ENCODE measurements around the gene MACO1. TPM values are rescaled to one million over a fixed set of nuclear protein-coding genes. Genes with fewer than 3 reads are reported as not detected.

The MACO1 gene
- total RNA-seq, 1 donor from 2014 or later: 34.9 TPM

GRCh38 chr1:25523542-25523941 is 92.8 kb downstream of the MACO1 start:
- no peak for DNase-seq (ENCODE audit: low spot score)

DNA sequence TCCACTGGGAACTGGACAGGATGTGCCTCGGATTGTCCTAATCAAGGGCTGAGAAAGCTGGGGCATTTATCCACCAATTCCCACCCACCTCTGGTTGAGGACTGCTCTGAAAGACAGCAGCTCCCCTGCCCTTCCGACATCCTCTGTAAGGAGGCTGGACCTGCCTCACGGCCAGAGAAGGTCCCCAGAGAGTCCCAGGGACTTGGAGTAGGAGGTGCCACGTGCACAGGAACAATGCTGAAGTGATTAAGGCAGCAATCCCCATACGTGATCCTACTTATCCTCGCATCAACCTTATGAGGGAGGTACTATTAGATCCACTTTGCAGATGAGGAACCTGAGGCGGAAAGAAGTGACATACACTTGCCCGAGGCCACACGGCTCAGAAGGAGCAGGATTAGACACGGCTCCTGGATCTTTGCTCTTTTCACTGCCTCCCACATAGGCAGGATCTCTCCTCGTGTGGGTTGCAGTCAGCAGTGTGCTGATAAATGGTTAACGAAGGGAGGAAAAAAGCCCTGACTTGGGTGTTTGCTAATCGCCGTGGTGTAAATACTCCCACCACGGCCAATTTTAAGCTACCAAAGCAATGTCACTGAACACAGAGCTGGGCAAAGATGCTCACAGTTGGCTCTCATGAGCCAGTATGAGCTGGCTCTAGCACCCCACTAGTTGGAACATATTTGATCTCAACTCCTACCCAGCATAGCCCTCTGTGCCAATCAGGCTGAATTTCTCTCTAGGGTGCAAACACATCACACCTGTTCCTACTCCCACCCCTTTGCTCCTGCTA is 94.1 kb downstream of the MACO1 start:
- no peak for DNase-seq (ENCODE audit: low spot score)

DNA sequence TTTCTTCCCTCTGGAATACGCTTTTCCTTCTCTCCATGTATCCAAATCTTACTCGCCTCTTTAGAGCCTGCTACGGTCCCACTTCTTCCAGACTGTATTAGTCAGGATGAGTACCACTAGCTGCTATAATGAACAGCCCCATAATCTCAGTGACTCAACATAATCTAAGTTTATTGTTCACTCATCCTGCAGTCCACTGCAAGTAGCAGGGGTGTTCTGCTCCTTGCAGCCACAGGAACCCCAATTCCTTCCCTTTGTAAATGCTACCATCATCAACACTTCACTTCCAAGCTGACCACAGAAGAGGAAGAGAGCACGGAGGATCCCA is 94.6 kb downstream of the MACO1 start:
- no peak for DNase-seq (ENCODE audit: low spot score)

- DNase-seq (ENCODE audit: low spot score): no peak
Observed at GRCh38 chr1:25526753-25527152, 96.1 kb downstream of the MACO1 start.

DNA sequence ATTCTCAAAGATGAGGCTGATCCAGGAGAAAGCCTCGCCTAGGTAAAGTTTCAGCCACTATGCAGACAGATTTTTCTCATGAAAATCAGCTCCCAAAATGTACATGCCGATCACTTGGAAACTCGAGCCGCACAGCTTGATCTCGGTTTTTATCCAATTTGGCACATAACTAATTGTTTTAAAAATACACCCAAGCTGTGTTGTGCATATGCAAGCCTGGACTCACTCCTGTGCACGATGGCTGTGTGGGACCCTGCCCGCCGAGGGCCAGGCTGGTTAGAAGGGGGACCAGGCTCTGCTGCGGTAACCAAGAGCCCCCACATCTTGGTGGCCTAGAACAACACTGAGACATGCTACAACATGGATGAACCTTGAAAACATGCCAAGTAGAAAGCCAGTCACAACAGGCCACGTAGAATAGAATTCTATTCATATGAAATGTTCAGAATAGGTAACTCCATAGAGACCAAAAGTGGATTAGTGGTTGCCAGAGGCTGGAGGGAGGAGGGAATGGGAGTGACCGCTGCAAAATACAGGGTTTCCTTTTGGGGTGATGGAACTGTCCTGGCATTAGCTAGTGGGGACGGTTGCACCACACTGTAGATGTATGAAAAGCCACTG is 96.6 kb downstream of the MACO1 start:
- no peak for DNase-seq (ENCODE audit: low spot score)

DNA sequence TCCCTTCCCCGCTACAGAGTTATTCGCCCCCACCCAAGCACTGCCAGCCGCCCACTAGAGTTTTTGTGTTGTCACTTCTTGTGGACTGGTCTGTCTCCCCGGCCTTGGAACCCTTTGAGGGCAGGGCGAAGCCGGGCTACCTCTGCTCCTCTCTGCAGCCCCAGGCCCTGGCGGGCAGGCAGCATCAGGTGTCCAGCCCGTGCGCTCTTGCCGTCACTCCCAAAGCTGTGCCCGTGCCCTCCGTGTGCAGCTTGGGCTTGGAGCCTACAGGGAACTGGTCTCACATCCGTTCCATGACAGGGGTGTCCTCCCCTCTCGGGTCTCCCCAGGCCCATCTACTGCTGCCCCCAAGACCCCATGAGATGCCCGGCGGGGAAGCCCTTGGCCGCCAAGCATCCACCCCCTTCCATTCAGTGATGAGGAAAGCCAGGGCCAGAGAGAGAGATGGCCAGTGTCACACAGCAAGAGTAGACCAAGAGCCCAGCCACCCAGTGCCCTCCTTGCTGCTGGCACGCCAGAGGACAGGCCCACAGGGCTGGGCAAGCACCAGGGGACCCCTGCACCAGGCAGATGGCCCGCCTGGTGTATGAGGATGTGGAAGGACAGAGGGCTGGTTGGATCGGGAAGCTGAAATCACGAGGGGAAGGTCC is 97.4 kb downstream of the MACO1 start:
- DNase-seq (ENCODE audit: low spot score): no peak

DNA sequence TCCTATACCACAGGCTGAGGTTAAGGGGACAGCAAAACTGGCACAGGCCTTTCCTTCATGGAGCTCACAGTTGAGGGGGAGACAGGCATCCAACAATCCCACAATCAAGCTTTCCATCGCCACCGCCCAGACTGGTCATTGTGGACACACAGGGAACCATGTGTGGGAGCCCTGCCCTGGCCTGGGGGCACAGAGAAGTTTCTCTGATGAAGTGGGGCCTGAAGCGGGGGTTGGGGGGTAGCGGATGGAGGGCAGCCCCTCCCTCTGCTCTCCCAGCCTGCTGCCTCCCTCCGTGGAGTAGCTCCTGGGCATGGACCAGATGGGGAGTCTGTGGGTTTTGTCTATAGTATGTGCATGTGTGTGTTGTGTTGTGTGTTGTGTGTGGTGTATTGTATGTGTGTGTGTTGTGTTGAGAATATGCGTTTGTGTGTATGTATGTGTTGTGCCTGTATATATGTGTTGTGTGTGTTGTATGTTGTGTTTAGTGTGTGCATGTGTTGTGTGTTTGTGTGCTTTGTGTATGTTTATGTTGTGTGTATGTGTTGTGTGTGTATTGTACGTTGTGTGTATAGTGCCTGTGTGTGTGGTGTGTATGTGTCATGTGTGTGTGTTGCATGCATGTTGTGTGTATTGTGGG is 98.3 kb downstream of the MACO1 start:
- DNase-seq (ENCODE audit: low spot score): no peak

DNA sequence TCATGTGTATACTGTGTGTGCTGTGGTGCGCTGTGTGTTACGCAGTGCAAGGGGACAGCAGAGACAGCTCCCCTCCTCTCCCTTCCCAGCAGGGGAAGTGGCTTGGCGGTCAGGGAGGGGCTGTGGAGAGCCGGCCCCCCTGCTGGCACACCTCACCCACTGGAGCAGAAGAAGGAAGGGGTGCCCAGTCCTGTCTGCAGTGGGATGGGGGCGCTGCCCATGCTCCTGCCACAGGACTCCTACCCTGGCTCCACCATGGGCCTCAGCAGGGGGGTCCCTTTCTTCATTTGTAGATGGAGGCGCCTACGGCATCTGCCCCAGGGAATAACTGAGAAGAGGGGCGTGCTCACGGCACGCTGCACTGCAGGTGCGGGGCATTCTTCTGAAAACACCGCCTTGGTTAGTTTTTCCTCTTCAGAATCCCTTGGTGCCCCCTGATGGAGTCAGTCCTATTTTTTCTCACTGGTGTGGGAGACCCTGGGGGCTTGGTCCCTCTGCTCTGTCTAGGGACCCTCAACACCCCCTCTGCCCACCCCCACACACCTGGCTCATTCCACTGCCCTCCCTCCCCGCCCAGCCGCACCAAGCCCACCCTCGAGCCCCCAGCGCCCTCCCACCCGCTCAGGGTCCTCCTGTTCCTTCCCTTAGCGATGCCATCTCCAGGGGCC is 99.0 kb downstream of the MACO1 start:
- DNase-seq (ENCODE audit: low spot score): no peak

DNA sequence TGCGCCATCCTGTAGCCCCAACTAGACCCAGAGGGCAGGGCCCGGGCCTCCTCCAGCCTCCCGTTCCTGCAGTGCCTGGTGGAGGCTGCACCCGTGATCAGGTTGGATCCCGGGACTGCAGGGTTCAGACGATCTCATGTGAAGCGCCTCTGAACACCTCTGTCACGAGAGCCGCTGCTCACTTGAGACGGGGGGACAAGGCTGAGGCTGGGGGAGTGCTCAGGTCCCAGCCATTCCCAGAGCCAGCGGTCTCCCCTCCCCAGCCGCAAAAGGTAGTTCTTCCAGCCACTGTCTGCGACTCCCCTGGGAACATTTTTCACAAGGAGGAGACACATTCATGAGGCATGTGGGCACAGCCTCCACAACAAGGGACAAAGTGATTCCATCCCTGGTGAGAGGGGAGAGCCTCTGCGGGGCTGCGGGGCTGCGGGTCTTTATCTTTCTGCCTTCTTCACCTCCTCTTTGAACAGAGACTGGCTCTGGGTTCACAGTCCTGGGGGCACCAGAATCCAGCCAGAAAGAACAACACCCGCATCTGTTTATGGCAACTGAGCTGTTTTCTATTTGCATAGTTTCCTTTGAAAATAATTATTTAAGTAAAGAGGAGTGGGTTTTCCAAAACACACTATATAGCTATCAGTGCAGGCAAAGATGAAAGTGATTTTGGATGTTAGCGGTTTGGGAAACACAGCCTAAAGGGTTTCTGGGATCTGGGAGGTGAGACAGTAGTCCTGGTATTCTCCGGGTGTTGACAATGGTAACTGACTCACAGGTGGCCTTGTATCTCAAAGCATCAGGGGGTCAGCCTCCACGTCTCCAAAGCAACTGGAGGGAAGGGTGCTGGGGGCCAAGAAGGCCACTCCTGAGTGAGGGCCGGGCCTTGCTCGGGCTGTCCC is 99.7 kb downstream of the MACO1 start:
- no peak for DNase-seq (ENCODE audit: low spot score)

GRCh38 chr1:25531082-25531461 is 100.4 kb downstream of the MACO1 start:
- no peak for DNase-seq (ENCODE audit: low spot score)

GRCh38 chr1:25532970-25533369 is 102.3 kb downstream of the MACO1 start:
- DNase-seq (ENCODE audit: low spot score): no peak

GRCh38 chr1:25533775-25534409 is 103.2 kb downstream of the MACO1 start:
- DNase-seq (ENCODE audit: low spot score): no peak

DNA sequence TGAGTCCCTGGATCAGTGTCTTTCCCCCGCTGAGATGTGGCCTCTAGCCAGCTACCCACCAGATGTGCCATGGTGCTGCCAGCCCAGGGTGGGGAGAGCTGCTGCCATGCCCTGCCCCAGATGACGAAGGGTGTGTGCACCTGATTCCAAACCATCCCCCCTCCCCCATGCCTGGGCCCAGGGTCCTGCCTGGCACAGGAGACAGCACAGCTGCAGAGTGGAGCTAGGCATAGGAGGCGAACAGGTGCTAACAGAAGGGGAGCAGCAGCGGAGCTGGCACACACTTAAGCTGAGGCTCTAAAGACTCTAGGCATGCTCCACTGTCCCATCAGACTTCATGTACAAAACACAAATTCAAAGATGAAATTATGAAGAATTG is 103.7 kb downstream of the MACO1 start:
- DNase-seq (ENCODE audit: low spot score): no peak

DNA sequence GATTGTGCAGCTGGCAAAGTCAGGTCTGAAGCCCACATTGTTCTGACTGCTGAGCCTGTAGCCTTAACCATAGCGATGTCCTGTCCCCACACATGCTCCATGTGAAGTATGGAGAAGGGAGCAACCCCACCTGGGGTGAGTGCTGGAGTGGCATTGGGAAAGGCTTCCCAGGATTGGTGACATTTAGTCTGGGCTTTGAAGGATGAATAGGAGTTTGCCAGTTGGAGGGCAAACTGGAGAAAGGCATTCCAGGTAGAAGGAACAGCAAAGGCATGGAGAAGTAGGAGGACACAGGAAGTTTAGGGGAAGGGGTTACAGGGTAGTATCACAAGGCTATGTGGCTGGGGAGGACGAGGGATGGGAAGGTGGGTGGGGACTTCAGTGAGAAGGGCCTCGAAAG is 105.4 kb downstream of the MACO1 start:
- DNase-seq (ENCODE audit: low spot score): no peak

DNA sequence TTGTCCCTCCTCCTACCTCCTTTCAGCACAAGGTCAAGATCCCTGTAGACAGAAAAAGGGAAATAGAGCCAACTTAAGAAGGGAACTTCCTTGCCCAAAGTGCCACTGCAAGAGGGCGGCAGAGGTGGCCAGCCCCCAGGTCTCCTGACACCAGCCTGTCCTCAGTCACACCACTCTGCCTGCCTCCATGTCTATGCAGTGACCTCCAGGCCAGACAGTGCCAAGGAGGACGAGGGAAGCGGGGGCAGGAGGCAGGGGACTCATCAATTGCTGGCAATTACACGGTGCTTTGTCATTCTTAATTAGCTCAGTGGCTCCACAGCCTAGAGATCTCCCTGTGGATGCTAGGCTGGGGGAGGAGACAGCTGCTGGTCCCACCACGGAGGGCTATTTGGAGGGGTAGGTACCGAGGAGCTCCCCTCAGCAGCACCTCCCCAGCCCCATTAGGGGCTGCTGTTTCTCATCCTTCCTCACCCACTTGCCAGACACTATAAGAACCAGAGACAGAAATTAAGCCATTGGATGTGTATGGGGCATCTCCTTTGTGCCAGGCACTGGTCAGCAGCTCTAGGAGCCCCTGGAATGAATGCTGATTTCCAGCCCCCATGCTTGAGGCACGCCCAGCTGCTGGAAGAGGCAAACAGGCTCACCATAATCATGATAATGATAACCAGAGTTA is 106.6 kb downstream of the MACO1 start:
- DNase-seq (ENCODE audit: low spot score): no peak

DNA sequence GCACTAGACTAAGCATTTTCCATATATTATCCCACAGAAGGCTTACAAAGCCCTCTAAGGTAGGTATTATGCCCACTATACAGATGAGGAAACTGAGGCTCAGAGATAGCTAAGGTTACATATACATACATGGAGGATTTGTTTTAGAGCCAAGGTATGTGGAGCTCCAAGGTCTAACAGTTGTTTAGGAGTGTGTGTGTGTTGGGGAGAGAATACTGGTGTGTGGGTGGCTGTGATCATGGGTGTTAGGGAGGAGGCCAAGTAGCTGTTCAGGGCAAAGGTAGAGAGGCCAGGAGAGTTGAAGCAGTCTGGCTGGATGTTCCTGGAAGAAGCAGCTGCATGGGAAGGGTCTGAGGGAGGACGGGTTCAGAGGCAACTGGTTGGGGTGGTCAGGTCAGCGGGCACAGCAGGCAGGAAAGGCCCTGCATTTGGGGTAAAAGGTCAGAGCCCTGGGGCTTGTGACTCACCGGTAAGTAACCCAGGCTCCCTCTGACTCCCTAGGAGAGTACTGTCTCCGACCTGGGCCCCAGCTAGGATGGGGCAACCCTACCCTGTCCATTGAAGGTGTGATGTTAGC is 107.6 kb downstream of the MACO1 start:
- no peak for DNase-seq (ENCODE audit: low spot score)

DNA sequence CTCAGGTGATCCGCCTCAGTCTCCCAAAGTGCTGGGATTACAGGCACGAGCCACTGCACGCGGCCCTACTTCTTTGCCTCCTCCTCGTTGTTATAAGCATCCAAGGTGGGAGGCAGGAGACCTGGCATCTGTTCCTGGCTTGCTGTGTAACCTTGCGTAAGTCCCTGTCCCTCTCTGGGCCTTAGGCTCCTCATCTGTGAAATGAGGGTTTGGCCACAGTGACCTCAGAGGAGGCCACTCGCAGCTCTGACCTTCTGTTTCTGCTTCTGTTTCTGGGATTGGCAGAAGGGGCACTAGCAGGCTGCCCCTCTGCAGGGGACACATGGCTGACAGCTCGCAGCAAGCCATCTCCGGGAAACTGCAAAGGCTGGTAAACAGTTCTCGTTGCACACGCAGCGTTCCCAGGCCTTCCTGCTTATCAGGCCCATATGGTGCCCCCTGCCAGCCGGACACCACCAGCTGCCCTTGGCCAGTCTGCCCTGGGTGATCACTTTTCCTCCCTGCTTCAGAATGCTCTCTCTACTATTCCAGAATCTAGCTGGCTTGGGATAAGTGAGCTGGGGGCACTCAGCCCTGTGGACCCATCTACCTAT is 110.1 kb downstream of the MACO1 start:
- no peak for DNase-seq (ENCODE audit: low spot score)

- DNase-seq (ENCODE audit: low spot score): no peak
Observed at GRCh38 chr1:25541425-25541824, 110.7 kb downstream of the MACO1 start.
